ENCODE measurements around the gene EPHA7.

Gene EPHA7

DNA sequence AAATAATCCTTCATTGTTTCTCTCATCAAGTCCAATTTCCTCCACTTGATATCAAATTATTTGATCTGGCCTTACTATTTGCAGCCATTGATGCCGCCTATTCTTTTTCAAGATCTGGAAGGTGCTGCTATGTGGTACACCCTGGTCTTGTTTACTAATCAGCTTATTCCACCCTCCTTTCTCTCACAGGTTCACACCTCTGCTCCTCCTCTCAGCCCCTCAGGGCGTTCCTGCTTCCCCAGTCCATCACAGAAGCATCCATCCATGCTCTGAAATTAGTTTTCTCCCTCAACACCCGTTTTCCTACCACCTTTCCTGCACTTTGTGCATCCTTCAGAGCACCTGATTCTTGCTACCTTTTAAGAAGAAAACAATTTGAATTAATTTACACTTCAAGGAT is 183.6 kb downstream of the EPHA7 start:
- no peak for DNase-seq

DNA sequence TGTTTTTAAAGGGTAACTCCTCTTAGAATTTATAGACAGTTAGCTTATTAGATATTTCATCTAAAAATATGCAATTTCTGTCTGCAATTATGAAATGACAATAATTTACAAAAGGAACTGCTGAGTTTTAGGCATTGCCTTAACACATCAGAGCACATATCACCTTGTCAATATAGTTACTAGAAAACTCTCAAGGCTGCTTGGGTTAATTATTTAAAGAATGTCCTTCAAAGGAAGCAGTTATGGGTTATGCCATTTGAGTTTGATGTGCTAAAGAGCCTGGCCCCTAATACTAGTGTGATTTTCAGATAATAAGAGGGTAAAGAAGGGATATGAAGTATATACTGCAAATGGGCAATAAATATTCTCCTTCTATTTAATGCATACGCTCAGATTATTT is 192.5 kb downstream of the EPHA7 start:
- no peak for DNase-seq

DNA sequence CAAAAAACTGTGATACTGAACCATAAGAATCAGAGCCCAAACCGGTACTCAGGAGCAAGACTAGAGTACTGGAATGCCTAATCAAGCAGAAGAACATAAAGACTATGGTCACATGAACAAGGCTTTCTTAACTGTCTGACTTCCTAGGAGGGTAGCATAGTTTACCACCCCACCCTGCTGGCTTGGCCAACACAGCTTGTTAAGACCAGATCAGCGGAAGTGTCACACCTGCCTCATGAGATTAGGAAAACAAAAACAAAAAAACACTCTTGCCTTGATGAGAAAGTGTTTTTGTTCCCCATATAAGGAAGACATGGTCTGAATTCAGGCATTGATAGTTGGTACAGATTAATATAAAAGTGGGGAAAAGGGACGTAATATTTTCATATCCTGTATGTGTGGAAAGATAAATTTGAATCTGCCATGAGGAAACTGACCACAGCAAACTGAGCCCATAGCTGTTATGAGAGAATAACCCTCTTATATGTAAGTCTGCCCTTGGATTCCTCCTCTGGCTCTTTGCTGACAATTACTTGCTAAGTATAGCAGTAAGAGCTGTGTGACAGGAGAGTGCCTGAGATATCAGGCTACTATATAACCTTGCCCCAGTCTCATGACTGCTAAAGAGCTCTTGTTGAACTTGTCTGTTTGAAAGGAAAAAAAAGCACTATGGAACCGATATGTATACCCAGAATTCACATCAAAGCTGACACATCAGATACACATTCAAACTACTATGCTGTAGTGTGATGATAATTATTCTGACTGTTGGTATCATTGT is 197.1 kb downstream of the EPHA7 start:
- no peak for DNase-seq

DNA sequence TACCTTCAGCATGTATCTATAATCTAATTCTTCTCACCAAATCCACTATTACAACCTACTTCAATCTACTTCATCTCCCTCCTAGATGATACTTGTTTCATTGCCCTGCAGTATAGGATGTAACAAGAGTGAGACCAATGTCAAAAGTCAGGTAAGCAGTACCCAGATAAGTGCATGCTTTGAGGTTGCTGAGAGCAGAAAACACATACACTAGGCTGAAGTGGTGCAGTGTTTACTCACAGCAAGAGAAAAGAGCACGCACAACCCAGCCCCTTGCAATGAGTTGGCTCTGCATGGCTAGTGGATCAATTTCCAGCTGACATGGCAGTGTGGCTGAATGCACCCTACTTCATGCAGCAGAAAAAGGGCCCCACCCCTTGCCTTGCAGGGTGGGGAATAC is 199.9 kb downstream of the EPHA7 start:
- DNase-seq: no peak

DNA sequence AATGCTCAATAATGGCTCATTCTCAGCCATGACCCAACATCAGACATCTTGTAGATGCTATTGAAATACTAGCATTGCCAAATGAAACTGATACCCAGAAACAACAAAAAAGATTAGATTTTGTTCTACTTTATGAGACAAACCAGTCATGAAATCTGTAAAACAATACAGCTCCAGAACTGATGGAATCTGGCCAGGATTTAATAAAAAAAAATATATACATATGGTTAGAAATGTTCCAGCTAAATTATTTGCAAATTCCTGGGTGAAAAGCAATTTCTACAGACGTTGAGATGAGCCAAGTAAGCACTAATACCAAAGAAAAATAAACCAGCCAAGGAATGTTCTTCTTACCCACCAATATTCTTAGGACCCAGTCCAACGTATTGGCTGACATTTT is 201.3 kb downstream of the EPHA7 start:
- no peak for DNase-seq

DNA sequence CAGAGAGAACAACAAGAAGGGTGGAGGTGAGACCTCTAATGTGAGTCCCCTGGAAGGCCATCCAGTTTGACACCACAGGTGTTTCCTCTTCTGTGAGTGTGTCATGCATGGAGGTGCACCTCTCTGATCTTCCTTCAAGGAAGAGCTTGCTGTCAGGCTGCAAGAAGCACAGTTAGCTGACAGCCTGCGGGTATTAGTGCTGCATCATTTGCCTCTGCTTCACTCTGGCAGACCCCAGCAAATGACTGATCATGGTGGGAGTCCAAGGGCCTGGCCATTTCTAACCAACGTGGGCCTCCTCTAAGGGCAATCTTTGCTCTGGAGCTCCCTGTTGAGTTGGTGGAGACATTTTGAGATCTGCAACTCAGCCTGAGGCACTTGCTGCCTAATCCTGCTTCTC is 206.3 kb downstream of the EPHA7 start:
- no peak for DNase-seq

DNA sequence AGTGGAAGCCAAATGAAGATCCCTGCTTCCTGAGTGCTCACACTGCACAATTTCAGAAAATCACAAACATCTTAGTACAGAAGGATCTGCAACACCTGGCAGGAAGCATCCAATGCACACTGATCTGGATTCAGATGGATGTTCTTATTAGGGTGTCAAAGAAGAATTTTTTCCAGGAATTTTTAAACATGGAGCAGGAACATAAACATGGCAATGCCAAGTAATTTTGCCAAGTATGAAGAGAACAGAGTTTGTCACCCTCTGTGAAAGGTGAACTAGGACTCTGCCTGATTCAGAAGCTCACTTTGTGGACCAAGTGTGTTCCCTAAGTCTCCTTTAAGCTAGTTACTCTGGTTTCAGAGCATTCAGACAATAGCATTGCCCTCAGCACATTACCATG is 208.5 kb downstream of the EPHA7 start:
- no peak for DNase-seq

DNA sequence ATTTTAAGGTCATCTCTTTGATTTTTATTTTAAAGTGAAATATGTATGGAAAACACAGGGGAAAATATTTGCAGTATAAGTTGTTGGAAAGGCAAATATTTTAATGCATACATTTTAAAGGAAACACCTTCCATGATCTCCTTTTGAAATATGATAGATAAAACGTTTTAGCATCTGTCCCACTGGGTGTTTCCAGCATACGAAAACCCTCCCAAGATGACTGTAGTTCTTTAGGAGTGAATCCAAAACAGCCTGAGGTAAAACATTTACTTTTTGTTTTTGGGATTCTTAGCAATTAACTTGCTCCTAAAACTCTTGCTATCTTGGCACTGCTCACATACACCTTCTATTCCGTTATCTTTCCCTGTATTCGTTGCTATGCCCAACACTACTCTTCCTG is 210.0 kb downstream of the EPHA7 start:
- no peak for DNase-seq

DNA sequence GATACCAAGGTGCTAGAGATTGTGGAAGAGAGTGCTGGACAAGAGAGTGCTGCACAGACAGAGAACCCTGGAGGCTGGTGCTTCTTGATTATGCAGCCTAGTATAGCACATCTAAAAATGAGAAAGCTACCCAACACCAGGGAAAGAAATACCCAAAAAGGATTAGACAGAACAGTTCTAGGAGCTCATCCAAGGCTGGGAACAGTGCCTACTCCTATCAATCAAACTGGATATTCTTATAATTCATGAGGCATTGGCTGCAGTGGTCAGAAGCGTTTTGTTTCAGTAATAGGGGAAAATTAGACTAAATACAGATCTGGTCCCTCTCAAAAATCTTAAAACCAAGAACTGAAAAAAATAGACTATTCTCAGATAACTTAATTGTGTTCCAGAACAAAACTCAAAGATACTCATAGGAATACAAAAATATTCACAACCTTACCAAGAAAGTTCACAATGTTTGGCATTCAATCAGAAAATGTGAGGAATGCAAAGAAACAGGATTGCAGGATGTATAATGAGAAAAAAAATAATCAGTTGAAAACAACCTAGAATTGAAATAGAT is 222.9 kb downstream of the EPHA7 start:
- no peak for DNase-seq

DNA sequence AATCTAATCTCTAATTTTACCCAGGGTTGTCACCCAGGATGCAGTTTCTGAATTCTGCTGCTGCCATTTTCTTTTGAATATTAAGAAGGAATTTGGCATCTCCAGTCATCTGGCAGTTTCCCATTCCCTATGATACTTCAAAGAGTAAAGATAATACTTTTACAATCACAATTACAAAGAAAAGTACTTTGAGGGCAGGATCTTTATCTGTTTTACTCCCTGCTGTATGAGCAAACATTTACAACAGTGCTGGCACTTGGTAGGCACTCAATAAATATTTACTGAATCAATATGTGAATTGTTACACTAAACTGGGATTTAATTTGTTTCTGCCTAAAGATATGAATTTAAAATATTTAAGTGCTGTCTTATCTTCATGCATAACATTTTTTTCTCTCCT is 224.9 kb downstream of the EPHA7 start:
- no peak for DNase-seq

DNA sequence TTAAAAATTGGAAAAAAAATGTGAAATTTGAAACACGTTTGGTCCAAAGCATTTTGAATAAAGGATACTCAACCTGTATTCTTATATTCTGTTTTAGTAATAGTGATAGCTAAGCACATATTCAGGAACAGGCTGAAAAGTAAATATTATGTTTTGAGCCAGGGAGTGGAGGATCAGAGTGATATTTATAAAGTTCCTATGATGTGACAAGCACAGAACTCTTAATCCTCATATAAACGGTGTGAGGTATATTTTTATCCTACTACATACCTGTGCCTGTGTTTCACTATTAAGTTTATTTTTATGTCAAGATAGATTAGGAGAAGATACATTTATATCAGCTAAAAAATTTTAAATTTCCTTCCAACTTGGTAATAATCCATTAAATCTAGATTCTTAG is 225.5 kb downstream of the EPHA7 start:
- DNase-seq: no peak
